HL-60 (cell line): Measurements from ENCODE around the gene JAK1.

Source experiments
- DNase-seq, 2 experiments: peaks; one replicate each; pipeline ENCODE4 v3.0.0-alpha.2; 2010 to 2020; ENCODE audit warnings: low read depth in 1 of 2, low spot score in 1 of 2
- H3K27ac ChIP-seq: fragments of 250-450 bp; sonication (Bioruptor Pico); replicated peaks from 2 replicates; pipeline ENCODE4 v1.5.1; 2020; ENCODE audit warnings: mild to moderate bottlenecking, moderate library complexity
- H3K27me3 ChIP-seq: fragments of 250-450 bp; sonication (Bioruptor Pico); 2 replicates; pipeline ENCODE4 v1.5.1; 2021; ENCODE audit warnings: mild to moderate bottlenecking, moderate library complexity; ENCODE audit not compliant: insufficient read depth, poor library complexity, severe bottlenecking
- H3K4me3 ChIP-seq: replicated peaks from 2 replicates; pipeline ENCODE4 v1.5.1; 2011; ENCODE audit warnings: mild to moderate bottlenecking, control low read depth, low read length; ENCODE audit not compliant: insufficient read depth
- GABPA ChIP-seq: IDR thresholded peaks from 2 replicates; pipeline ENCODE4 v1.6.1; 2012; ENCODE audit warnings: low read depth
- POLR2AphosphoS5 ChIP-seq: IDR thresholded peaks from 2 replicates; pipeline ENCODE4 v1.6.1; 2012; ENCODE audit warnings: low read depth
- SPI1 ChIP-seq: IDR thresholded peaks from 2 replicates; pipeline ENCODE4 v1.6.1; 2012; ENCODE audit warnings: low read depth, mild to moderate bottlenecking, borderline replicate concordance
- TF ChIP-seq, protein P1 (sequence below): IDR thresholded peaks from 2 replicates; pipeline ENCODE4 v1.6.1; 2012; ENCODE audit warnings: low read depth; ENCODE audit not compliant: insufficient replicate concordance
- TF ChIP-seq, protein P2 (sequence below): IDR thresholded peaks from one replicate; pipeline ENCODE4 v1.5.1; 2011; ENCODE audit warnings: low read length, control low read depth, inconsistent platforms; ENCODE audit not compliant: insufficient read depth

Gene JAK1

DNA sequence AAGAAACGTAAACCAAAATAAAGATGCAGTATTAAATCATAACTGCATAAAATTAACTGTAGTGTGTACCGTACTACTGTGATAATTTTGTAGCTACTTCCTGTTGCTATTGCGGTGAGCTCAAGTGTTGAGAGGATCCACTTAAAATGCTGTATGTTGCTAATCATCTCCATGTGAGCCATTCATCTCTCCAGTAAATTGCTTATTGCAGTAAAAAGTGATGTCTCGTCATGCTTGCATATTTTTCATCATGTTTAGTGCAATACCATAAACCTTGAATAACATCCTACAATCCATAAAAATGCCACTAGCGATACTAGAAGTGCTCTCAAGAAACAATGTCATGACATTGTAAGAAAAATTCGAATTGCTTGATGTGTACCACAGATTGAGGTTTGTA lies 155.2 kb downstream of the JAK1 start:
- Histone ChIP-seq H3K27ac (no peak overlapping the region), H3K27me3 (no peaks in the 10 kb centered on the region), H3K4me3 (no peak overlapping the region)
- TF ChIP-seq, protein P1, sequence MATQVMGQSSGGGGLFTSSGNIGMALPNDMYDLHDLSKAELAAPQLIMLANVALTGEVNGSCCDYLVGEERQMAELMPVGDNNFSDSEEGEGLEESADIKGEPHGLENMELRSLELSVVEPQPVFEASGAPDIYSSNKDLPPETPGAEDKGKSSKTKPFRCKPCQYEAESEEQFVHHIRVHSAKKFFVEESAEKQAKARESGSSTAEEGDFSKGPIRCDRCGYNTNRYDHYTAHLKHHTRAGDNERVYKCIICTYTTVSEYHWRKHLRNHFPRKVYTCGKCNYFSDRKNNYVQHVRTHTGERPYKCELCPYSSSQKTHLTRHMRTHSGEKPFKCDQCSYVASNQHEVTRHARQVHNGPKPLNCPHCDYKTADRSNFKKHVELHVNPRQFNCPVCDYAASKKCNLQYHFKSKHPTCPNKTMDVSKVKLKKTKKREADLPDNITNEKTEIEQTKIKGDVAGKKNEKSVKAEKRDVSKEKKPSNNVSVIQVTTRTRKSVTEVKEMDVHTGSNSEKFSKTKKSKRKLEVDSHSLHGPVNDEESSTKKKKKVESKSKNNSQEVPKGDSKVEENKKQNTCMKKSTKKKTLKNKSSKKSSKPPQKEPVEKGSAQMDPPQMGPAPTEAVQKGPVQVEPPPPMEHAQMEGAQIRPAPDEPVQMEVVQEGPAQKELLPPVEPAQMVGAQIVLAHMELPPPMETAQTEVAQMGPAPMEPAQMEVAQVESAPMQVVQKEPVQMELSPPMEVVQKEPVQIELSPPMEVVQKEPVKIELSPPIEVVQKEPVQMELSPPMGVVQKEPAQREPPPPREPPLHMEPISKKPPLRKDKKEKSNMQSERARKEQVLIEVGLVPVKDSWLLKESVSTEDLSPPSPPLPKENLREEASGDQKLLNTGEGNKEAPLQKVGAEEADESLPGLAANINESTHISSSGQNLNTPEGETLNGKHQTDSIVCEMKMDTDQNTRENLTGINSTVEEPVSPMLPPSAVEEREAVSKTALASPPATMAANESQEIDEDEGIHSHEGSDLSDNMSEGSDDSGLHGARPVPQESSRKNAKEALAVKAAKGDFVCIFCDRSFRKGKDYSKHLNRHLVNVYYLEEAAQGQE, result no peak
- TF ChIP-seq, protein P2, sequence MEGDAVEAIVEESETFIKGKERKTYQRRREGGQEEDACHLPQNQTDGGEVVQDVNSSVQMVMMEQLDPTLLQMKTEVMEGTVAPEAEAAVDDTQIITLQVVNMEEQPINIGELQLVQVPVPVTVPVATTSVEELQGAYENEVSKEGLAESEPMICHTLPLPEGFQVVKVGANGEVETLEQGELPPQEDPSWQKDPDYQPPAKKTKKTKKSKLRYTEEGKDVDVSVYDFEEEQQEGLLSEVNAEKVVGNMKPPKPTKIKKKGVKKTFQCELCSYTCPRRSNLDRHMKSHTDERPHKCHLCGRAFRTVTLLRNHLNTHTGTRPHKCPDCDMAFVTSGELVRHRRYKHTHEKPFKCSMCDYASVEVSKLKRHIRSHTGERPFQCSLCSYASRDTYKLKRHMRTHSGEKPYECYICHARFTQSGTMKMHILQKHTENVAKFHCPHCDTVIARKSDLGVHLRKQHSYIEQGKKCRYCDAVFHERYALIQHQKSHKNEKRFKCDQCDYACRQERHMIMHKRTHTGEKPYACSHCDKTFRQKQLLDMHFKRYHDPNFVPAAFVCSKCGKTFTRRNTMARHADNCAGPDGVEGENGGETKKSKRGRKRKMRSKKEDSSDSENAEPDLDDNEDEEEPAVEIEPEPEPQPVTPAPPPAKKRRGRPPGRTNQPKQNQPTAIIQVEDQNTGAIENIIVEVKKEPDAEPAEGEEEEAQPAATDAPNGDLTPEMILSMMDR, result no peak
- TF ChIP-seq GABPA (no peak), SPI1 (no peak), POLR2AphosphoS5 (no peak)
- no peak for DNase-seq

- DNase-seq, result no peak
- Histone ChIP-seq H3K4me3 (no peak overlapping the region), H3K27ac (no peak overlapping the region), H3K27me3 (no peaks in the 10 kb centered on the region)
- TF ChIP-seq SPI1 (no peak), GABPA (no peak), POLR2AphosphoS5 (no peak)
- TF ChIP-seq, protein P1, result no peak
- TF ChIP-seq, protein P2, result no peak
These were observed 156.3 kb downstream of the JAK1 start for GRCh38 chr1:64810001-64810400.

DNA sequence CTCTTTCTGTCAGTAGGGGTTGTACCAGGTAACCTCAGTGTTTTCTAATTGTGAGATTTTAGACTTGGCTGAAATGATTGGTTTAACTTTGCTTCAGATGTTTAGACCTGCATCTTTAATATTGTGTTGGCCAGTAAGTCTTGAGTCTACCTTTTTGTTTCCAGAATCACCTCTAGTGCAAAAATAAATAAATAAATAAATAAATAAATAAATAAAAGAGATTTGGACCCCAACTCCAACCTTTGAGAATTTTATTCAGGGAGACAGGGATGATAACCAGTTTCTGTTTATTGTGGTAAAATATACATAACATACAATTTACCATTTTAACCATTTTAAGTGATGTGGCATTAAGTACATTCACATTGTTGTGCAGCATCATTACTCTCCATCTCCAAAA lies 157.0 kb downstream of the JAK1 start:
- no peaks in the 10 kb centered on the region for H3K27me3 ChIP-seq
- no peak overlapping the region for H3K27ac ChIP-seq

More for the DNA sequence above, 157.0 kb downstream of the JAK1 start:
- H3K4me3 ChIP-seq, result no peak overlapping the region
- TF ChIP-seq GABPA (no peak), SPI1 (no peak), POLR2AphosphoS5 (no peak)
- TF ChIP-seq, protein P1, result no peak
- TF ChIP-seq, protein P2, result no peak
- DNase-seq, result no peak
